Breast epithelium (tissue), 3 donors: ENCODE results near the gene SMIM13.

ENCODE experiments used
- POLR2A ChIP-seq: fragments of 450-650 bp; IDR thresholded peaks from one replicate; pipeline ENCODE4 v1.6.1; 2016; ENCODE audit warnings: antibody characterized with exemption, mild to moderate bottlenecking, moderate library complexity
- POLR2AphosphoS5 ChIP-seq, 3 donors: sonication (generic); formaldehyde crosslinking; IDR thresholded peaks; one replicate each; pipeline ENCODE4 v1.6.1; 2017; ENCODE audit warnings: antibody characterized with exemption in 3 of 3
- TF ChIP-seq, protein P1 (sequence below), 3 donors: fragments of 450-650 bp; IDR thresholded peaks; one replicate each; pipeline ENCODE4 v1.5.1; 2016 to 2017; ENCODE audit warnings: antibody characterized with exemption in 3 of 3, mild to moderate bottlenecking in 3 of 3, moderate library complexity in 3 of 3

DNA sequence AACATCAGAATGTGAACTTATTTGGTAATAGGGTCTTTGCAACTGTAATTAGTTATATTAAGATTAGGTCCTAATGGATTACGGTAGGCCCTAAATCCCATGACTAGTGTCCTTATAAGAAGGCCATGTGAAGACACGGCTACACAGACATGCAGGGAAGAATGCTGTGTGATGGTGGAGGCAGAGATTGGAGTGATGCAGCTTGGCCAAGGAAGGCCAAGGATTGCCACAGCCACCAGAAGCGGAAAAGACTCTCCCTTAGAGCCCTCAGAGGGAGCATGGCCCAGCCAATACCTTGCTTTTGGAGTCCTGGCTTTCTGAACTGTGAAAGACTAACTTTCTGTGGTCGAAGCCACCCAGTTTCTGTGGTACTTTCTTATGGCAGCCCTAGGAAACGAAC is 9.7 kb upstream of the SMIM13 start:
- TF ChIP-seq, protein P1, sequence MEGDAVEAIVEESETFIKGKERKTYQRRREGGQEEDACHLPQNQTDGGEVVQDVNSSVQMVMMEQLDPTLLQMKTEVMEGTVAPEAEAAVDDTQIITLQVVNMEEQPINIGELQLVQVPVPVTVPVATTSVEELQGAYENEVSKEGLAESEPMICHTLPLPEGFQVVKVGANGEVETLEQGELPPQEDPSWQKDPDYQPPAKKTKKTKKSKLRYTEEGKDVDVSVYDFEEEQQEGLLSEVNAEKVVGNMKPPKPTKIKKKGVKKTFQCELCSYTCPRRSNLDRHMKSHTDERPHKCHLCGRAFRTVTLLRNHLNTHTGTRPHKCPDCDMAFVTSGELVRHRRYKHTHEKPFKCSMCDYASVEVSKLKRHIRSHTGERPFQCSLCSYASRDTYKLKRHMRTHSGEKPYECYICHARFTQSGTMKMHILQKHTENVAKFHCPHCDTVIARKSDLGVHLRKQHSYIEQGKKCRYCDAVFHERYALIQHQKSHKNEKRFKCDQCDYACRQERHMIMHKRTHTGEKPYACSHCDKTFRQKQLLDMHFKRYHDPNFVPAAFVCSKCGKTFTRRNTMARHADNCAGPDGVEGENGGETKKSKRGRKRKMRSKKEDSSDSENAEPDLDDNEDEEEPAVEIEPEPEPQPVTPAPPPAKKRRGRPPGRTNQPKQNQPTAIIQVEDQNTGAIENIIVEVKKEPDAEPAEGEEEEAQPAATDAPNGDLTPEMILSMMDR (IDR thresholded peaks at IDR 0.05), result no peak
- TF ChIP-seq POLR2AphosphoS5 (IDR thresholded peaks at IDR 0.05) (no peak), POLR2A (no peak)
